Osteoblast (primary cell): Measurements from ENCODE around the gene TTL. TPM values are rescaled to one million over a fixed set of nuclear protein-coding genes. Genes with fewer than 3 reads are reported as not detected.
"Not testable (repeated sequence)": the region's sequence is repeated elsewhere in the genome, so short reads cannot be mapped to it uniquely, and the experiment has no call there.

Experiments
- DNase-seq: peaks from one replicate; pipeline ENCODE4 v3.0.0; 2011; ENCODE audit warnings: low spot score, mixed read lengths; ENCODE audit not compliant: insufficient read length; ENCODE audit errors: missing footprints
- H2AFZ ChIP-seq: 2 replicates; pipeline ENCODE4 v1.6.0; 2011; ENCODE audit warnings: mild to moderate bottlenecking, low read length
- H3K27ac ChIP-seq: 2 replicates; pipeline ENCODE4 v1.5.1; 2011; ENCODE audit warnings: mild to moderate bottlenecking, low read depth, low read length, moderate library complexity
- H3K27me3 ChIP-seq: 2 replicates; pipeline ENCODE4 v1.6.0; 2012; ENCODE audit warnings: mild to moderate bottlenecking, control low read depth, inconsistent platforms, low read length, moderate library complexity; ENCODE audit not compliant: insufficient read depth
- H3K36me3 ChIP-seq: 2 replicates; pipeline ENCODE4 v1.5.1; 2011; ENCODE audit warnings: mild to moderate bottlenecking, low read length, control low read depth, moderate library complexity; ENCODE audit not compliant: insufficient read depth
- H3K4me1 ChIP-seq: 2 replicates; pipeline ENCODE4 v1.5.1; 2011; ENCODE audit warnings: mild to moderate bottlenecking, low read length, control low read depth, moderate library complexity; ENCODE audit not compliant: insufficient read depth
- H3K4me2 ChIP-seq: 2 replicates; pipeline ENCODE4 v1.6.0; 2011; ENCODE audit warnings: mild to moderate bottlenecking, low read length; ENCODE audit not compliant: insufficient read depth
- H3K4me3 ChIP-seq: fragments of 200-600 bp; sonication (generic); 3 replicates; pipeline ENCODE4 v1.5.1; 2012; ENCODE audit warnings: mild to moderate bottlenecking, low read length, inconsistent platforms; ENCODE audit not compliant: insufficient read depth
- H3K79me2 ChIP-seq: 2 replicates; pipeline ENCODE4 v1.6.0; 2012; ENCODE audit warnings: mild to moderate bottlenecking, low read length, control low read depth, inconsistent platforms; ENCODE audit not compliant: insufficient read depth
- H3K9me3 ChIP-seq: 2 replicates; pipeline ENCODE4 v1.5.1; 2011; ENCODE audit warnings: low read depth, low read length, control low read depth
- H4K20me1 ChIP-seq: 2 replicates; pipeline ENCODE4 v1.6.0; 2012; ENCODE audit warnings: mild to moderate bottlenecking, low read length, control low read depth; ENCODE audit not compliant: insufficient read depth
- CTCF ChIP-seq: IDR thresholded peaks from 2 replicates; pipeline ENCODE4 v1.5.1; 2011; ENCODE audit warnings: mild to moderate bottlenecking, low read depth, low read length, moderate library complexity; ENCODE audit errors: extremely low read depth
- total RNA-seq: library from RNA; depleted of rRNA; stranded (reverse); fragments of >200 nt; gene quantifications from 2 replicates; pipeline ENCODE4 v1.2.3, GENCODE V29; 2012

The TTL gene
- total RNA-seq, 1 donor: 59.0 TPM

GRCh38 chr2:112519506-112519905 is 37.5 kb downstream of the TTL start:
- H3K9me3 ChIP-seq: no peaks in the 10 kb centered on the region
- no peak for TF ChIP-seq CTCF
- H3K36me3 ChIP-seq: peaks cover 53% of the 10 kb centered on the region
- no peak overlapping the region for H2AFZ ChIP-seq
- H4K20me1 ChIP-seq: no peaks in the 10 kb centered on the region
- H3K79me2 ChIP-seq: peaks cover 16% of the 10 kb centered on the region
- DNase-seq: no peak
- H3K27ac ChIP-seq: no peak overlapping the region
- no peak overlapping the region for H3K4me2 ChIP-seq
- no peaks in the 10 kb centered on the region for H3K27me3 ChIP-seq
- H3K4me3 ChIP-seq: no peak overlapping the region
- H3K4me1 ChIP-seq: no peaks in the 10 kb centered on the region

GRCh38 chr2:112520234-112520783 is 38.4 kb downstream of the TTL start:
- Histone ChIP-seq H2AFZ (no peak overlapping the region), H3K36me3 (peaks cover 47% of the 10 kb centered on the region), H3K9me3 (no peaks in the 10 kb centered on the region), H4K20me1 (no peaks in the 10 kb centered on the region), H3K4me3 (no peak overlapping the region), H3K4me1 (no peaks in the 10 kb centered on the region), H3K79me2 (peaks cover 14% of the 10 kb centered on the region), H3K27ac (no peak overlapping the region), H3K27me3 (no peaks in the 10 kb centered on the region), H3K4me2 (no peak overlapping the region)
- TF ChIP-seq CTCF: no peak
- no peak for DNase-seq

- Histone ChIP-seq H3K36me3 (peaks cover 44% of the 10 kb centered on the region), H2AFZ (no peak overlapping the region), H3K4me3 (no peak overlapping the region), H4K20me1 (no peaks in the 10 kb centered on the region), H3K79me2 (peaks cover 8% of the 10 kb centered on the region), H3K9me3 (no peaks in the 10 kb centered on the region), H3K27ac (no peak overlapping the region), H3K4me1 (no peaks in the 10 kb centered on the region), H3K4me2 (no peak overlapping the region), H3K27me3 (no peaks in the 10 kb centered on the region)
- no peak for TF ChIP-seq CTCF
- no peak for DNase-seq
Measured at GRCh38 chr2:112523291-112523777, 41.4 kb downstream of the TTL start.

- not testable (repeated sequence) for H3K79me2 ChIP-seq, H2AFZ ChIP-seq, H3K27ac ChIP-seq, H3K9me3 ChIP-seq, H3K4me1 ChIP-seq, H3K4me3 ChIP-seq, H4K20me1 ChIP-seq, H3K4me2 ChIP-seq, DNase-seq, H3K27me3 ChIP-seq
- H3K36me3 ChIP-seq: peaks cover 54% of the 10 kb centered on the region
Measured at GRCh38 chr2:112524276-112524675, 42.3 kb downstream of the TTL start.
